Astrocyte (in vitro differentiated cells and primary cell): ENCODE measurements around the gene ZNF593OS.

Experiments used
- EZH2 ChIP-seq: IDR thresholded peaks from 2 replicates; pipeline ENCODE4 v1.6.1; 2012; ENCODE audit warnings: mild to moderate bottlenecking, low read length, inconsistent platforms; ENCODE audit not compliant: insufficient read depth
- TF ChIP-seq, protein P1 (sequence below): IDR thresholded peaks from 2 replicates; pipeline ENCODE4 v1.5.1; 2011; ENCODE audit warnings: low read depth, mild to moderate bottlenecking, inconsistent platforms, low read length, moderate library complexity; ENCODE audit not compliant: insufficient read depth

- TF ChIP-seq EZH2: no peak
- TF ChIP-seq, protein P1, sequence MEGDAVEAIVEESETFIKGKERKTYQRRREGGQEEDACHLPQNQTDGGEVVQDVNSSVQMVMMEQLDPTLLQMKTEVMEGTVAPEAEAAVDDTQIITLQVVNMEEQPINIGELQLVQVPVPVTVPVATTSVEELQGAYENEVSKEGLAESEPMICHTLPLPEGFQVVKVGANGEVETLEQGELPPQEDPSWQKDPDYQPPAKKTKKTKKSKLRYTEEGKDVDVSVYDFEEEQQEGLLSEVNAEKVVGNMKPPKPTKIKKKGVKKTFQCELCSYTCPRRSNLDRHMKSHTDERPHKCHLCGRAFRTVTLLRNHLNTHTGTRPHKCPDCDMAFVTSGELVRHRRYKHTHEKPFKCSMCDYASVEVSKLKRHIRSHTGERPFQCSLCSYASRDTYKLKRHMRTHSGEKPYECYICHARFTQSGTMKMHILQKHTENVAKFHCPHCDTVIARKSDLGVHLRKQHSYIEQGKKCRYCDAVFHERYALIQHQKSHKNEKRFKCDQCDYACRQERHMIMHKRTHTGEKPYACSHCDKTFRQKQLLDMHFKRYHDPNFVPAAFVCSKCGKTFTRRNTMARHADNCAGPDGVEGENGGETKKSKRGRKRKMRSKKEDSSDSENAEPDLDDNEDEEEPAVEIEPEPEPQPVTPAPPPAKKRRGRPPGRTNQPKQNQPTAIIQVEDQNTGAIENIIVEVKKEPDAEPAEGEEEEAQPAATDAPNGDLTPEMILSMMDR: no peak
These were observed 47.0 kb downstream of the ZNF593OS start for GRCh38 chr1:26124418-26125331.
